Central memory CD8-positive, alpha-beta T cell (primary cell): ENCODE data around the gene XK.
"Not testable (repeated sequence)": the region's sequence is repeated elsewhere in the genome, so short reads cannot be mapped to it uniquely, and the experiment has no call there.

Experiments used
- ATAC-seq: fragments of 150-1000 bp; cut with Tn5 transposase; replicated peaks from 2 replicates; pipeline ENCODE4 v1.10.0; 2022; ENCODE audit warnings: mild to moderate bottlenecking, moderate FRiP score, moderate number of reproducible peaks; ENCODE audit not compliant: poor library complexity, severe bottlenecking; ENCODE audit errors: extremely low read depth
- DNase-seq, 2 donors: peaks; one replicate each; pipeline ENCODE4 v3.0.0; 2021; ENCODE audit warnings: low spot score in 2 of 2
- H3K27ac Mint-ChIP-seq: one replicate; pipeline ENCODE4 v1.8.0; 2022; ENCODE audit warnings: low read depth, mild to moderate bottlenecking, moderate library complexity, mixed read lengths
- H3K27me3 Mint-ChIP-seq: one replicate; pipeline ENCODE4 v1.8.0; 2022; ENCODE audit warnings: mixed read lengths
- H3K36me3 Mint-ChIP-seq: one replicate; pipeline ENCODE4 v1.8.0; 2022; ENCODE audit warnings: mild to moderate bottlenecking, moderate library complexity, mixed read lengths; ENCODE audit not compliant: insufficient read depth
- H3K4me1 Mint-ChIP-seq: one replicate; pipeline ENCODE4 v1.8.0; 2022; ENCODE audit warnings: mixed read lengths
- H3K4me3 Mint-ChIP-seq: one replicate; pipeline ENCODE4 v1.8.0; 2022; ENCODE audit warnings: mild to moderate bottlenecking, moderate library complexity, mixed read lengths
- H3K9me3 Mint-ChIP-seq: one replicate; pipeline ENCODE4 v1.8.0; 2022; ENCODE audit warnings: mixed read lengths

The XK gene, protein sequence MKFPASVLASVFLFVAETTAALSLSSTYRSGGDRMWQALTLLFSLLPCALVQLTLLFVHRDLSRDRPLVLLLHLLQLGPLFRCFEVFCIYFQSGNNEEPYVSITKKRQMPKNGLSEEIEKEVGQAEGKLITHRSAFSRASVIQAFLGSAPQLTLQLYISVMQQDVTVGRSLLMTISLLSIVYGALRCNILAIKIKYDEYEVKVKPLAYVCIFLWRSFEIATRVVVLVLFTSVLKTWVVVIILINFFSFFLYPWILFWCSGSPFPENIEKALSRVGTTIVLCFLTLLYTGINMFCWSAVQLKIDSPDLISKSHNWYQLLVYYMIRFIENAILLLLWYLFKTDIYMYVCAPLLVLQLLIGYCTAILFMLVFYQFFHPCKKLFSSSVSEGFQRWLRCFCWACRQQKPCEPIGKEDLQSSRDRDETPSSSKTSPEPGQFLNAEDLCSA

DNA sequence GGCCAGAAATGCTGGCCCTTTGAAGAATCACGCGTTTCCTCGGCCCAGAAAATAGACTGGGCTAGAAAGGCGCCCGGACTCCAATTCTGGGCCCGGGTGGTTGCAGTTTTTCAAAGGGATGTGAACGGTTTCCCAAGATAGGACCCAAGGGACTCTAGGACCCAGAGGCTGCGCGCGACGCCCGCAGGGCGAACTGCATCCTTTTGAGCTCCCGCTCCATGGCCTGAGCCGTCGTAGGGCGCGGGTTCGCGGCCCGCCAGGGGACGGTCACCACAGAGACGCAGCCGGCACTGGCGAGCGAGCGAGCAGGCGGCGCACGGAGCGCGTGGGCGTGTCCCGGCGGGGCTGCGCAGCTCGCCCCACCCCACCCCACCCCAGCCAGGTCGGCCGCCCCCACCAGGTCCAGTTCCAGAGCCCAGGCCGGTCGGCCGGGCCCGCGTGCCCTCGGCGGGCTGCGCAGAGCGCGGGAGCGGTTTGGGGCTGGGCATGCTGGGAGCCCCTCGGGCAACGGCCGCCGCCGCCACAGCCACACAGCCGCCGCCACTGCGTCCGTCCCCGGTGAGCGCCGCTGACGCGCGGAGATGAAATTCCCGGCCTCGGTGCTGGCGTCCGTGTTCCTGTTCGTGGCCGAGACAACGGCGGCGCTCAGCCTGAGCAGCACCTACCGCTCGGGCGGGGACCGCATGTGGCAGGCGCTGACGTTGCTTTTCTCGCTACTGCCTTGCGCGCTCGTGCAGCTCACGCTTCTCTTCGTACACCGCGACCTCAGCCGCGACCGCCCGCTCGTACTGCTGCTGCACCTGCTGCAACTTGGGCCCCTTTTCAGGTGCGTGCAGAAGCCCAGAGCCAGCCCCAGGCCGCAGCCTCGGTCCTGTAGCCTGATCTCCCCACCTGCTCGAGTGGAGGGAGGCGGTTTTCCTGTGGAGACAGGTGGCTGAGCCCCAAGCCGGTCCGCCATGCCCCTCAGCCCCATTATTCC is at the start of gene XK:
TSS of gene XK (plus strand) at position 411 of the 979 bp plus-strand sequence. CDS start at position 582, 171 bp downstream.
- peak within 1 kb of the TSS; percentile 64 for H3K4me3 Mint-ChIP-seq
- H3K27me3 Mint-ChIP-seq: no peaks in the 10 kb centered on the region
- DNase-seq (peak; percentile 14 to 19), ATAC-seq (peak; percentile 80)
- no peaks in the 10 kb centered on the region for H3K36me3 Mint-ChIP-seq
- no peak within 1 kb of the TSS for H3K27ac Mint-ChIP-seq
- H3K4me1 Mint-ChIP-seq: no peaks in the 10 kb centered on the region
- no peaks in the 10 kb centered on the region for H3K9me3 Mint-ChIP-seq

GRCh38 chrX:37638047-37638446 is 47.5 kb upstream of the XK start:
- ATAC-seq (no peak), DNase-seq (no peak)
- H3K36me3 Mint-ChIP-seq: no peaks in the 10 kb centered on the region
- H3K9me3 Mint-ChIP-seq: no peaks in the 10 kb centered on the region
- H3K4me1 Mint-ChIP-seq: no peaks in the 10 kb centered on the region
- no peaks in the 10 kb centered on the region for H3K27me3 Mint-ChIP-seq
- no peak overlapping the region for H3K4me3 Mint-ChIP-seq
- H3K27ac Mint-ChIP-seq: no peak overlapping the region

- no peaks in the 10 kb centered on the region for H3K9me3 Mint-ChIP-seq
- ATAC-seq: no peak
- H3K4me3 Mint-ChIP-seq: no peak overlapping the region
- H3K27ac Mint-ChIP-seq: no peak overlapping the region
- no peaks in the 10 kb centered on the region for H3K36me3 Mint-ChIP-seq
- no peak for DNase-seq
- H3K27me3 Mint-ChIP-seq: no peaks in the 10 kb centered on the region
- no peaks in the 10 kb centered on the region for H3K4me1 Mint-ChIP-seq
Observed at GRCh38 chrX:37640142-37640541, 45.4 kb upstream of the XK start.

GRCh38 chrX:37641859-37642258 is 43.7 kb upstream of the XK start:
- no peaks in the 10 kb centered on the region for H3K36me3 Mint-ChIP-seq
- H3K9me3 Mint-ChIP-seq: no peaks in the 10 kb centered on the region
- no peaks in the 10 kb centered on the region for H3K27me3 Mint-ChIP-seq
- no peaks in the 10 kb centered on the region for H3K4me1 Mint-ChIP-seq
- no peak overlapping the region for H3K4me3 Mint-ChIP-seq
- DNase-seq: no peak
- H3K27ac Mint-ChIP-seq: no peak overlapping the region
- no peak for ATAC-seq

DNA sequence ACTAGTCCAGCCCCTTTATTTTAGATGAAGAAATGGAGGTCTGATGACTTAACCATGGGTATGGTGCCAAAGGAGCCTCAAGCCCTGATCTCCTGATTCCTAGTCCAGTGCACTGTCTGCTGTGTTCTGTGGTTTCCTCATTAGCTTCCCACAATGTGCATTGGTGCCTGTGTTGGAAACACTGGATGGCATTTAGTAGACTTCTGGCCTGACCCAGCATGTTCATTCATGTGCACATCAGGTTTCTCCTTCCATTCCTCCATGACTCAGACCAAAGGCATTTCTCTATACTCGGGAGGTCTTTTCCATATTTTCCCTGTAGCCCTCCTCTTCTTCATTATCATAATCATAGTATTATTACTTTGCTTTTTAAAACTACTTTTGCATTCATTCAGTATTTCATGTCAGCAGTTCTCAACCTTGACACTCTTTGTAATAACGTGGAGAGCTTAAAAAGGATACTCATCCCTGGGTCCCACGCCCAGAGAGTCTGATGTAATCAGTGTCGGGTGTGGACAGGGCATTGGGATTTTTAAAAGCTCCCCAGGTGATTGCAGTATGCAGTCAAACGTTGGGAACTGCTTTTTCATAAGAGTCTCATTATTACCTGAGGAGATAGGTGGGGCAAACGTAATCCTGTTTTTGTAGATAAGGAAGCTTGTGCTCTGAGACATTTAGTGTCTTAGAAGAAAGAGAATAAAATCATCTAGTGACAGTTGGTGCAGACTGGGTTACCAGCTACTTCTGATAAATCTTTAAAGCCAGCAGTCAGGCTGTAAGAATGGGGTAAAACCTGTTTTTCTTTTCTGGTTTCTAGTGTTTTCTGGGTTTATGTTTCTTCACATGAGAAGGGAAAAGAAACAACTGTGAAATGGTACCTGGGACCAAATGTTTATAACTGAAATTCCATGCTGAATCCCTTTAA is 40.9 kb upstream of the XK start:
- H3K4me3 Mint-ChIP-seq: no peak overlapping the region
- H3K9me3 Mint-ChIP-seq: no peaks in the 10 kb centered on the region
- H3K4me1 Mint-ChIP-seq: no peaks in the 10 kb centered on the region
- no peak overlapping the region for H3K27ac Mint-ChIP-seq
- no peak for DNase-seq
- no peaks in the 10 kb centered on the region for H3K36me3 Mint-ChIP-seq
- ATAC-seq: no peak
- no peaks in the 10 kb centered on the region for H3K27me3 Mint-ChIP-seq

- Mint-ChIP-seq H3K27ac (no peak overlapping the region), H3K9me3 (no peaks in the 10 kb centered on the region), H3K36me3 (no peaks in the 10 kb centered on the region), H3K27me3 (no peaks in the 10 kb centered on the region), H3K4me1 (no peaks in the 10 kb centered on the region), H3K4me3 (no peak overlapping the region)
- ATAC-seq (no peak), DNase-seq (no peak)
Observed at GRCh38 chrX:37646254-37646653, 39.3 kb upstream of the XK start.

- H3K4me3 Mint-ChIP-seq, H3K36me3 Mint-ChIP-seq, H3K9me3 Mint-ChIP-seq, DNase-seq, H3K4me1 Mint-ChIP-seq, H3K27ac Mint-ChIP-seq, H3K27me3 Mint-ChIP-seq, ATAC-seq: not testable (repeated sequence)
Observed at GRCh38 chrX:37650879-37651278, 34.7 kb upstream of the XK start.

- H3K36me3 Mint-ChIP-seq: no peaks in the 10 kb centered on the region
- no peaks in the 10 kb centered on the region for H3K27me3 Mint-ChIP-seq
- no peak overlapping the region for H3K4me3 Mint-ChIP-seq
- H3K27ac Mint-ChIP-seq: no peak overlapping the region
- DNase-seq (no peak), ATAC-seq (no peak)
- H3K4me1 Mint-ChIP-seq: no peaks in the 10 kb centered on the region
- H3K9me3 Mint-ChIP-seq: no peaks in the 10 kb centered on the region
Observed at GRCh38 chrX:37651921-37652452, 33.6 kb upstream of the XK start.

- ATAC-seq (no peak), DNase-seq (no peak)
- Mint-ChIP-seq H3K27ac (no peak overlapping the region), H3K4me1 (no peaks in the 10 kb centered on the region), H3K9me3 (no peaks in the 10 kb centered on the region), H3K4me3 (no peak overlapping the region), H3K27me3 (no peaks in the 10 kb centered on the region), H3K36me3 (no peaks in the 10 kb centered on the region)
Observed at GRCh38 chrX:37652589-37653231, 32.9 kb upstream of the XK start.

- no peaks in the 10 kb centered on the region for H3K27me3 Mint-ChIP-seq
- H3K4me1 Mint-ChIP-seq: no peaks in the 10 kb centered on the region
- no peaks in the 10 kb centered on the region for H3K9me3 Mint-ChIP-seq
- H3K27ac Mint-ChIP-seq: no peak overlapping the region
- DNase-seq (no peak), ATAC-seq (no peak)
- H3K36me3 Mint-ChIP-seq: no peaks in the 10 kb centered on the region
- H3K4me3 Mint-ChIP-seq: no peak overlapping the region
Observed at GRCh38 chrX:37653397-37654085, 32.0 kb upstream of the XK start.

DNA sequence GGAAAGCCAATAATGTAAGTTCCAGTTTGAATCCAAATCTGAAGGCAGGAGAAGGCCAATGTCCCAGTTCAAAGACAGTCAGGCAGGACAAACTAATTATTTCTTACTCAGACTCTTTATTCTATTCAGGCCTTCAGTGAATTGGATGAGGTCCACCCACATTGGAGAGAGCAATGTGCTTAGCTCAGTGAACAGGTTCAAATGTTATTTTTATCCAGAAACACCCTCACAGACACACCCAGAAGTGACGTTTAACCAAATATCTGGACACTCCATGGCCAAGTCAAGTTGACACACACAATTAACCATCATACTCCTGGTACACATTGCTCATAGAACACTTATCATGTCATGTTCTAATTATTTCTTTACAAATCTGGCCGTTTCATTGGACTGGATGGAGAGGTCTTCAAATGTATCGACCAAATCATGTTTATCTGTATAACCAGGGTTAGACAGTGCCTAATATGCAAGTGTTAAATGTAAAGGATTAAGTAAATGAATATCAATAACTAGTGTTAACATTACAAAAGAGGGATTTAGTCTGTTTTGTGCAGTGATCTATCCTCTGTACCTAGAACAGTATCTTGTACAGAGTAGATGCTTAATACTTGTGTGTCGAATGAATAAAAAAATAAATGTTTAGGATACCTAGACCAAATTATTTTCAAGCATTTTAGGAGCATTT is 27.1 kb upstream of the XK start:
- DNase-seq (no peak), ATAC-seq (no peak)
- Mint-ChIP-seq H3K4me3 (no peak overlapping the region), H3K27ac (no peak overlapping the region), H3K27me3 (no peaks in the 10 kb centered on the region), H3K4me1 (no peaks in the 10 kb centered on the region), H3K9me3 (no peaks in the 10 kb centered on the region), H3K36me3 (no peaks in the 10 kb centered on the region)
